Middle frontal gyrus (tissue), 1 donor: Measurements from ENCODE around the gene KRTAP5-3.

Experiments
- DNase-seq: peaks from one replicate; pipeline ENCODE4 v3.0.0-alpha.2; 2015; ENCODE audit warnings: low spot score; ENCODE audit errors: extremely low spot score

The KRTAP5-3 gene

GRCh38 chr11:1643146-1643690 is 35.0 kb upstream of the KRTAP5-3 start:
- no peak for DNase-seq

DNA sequence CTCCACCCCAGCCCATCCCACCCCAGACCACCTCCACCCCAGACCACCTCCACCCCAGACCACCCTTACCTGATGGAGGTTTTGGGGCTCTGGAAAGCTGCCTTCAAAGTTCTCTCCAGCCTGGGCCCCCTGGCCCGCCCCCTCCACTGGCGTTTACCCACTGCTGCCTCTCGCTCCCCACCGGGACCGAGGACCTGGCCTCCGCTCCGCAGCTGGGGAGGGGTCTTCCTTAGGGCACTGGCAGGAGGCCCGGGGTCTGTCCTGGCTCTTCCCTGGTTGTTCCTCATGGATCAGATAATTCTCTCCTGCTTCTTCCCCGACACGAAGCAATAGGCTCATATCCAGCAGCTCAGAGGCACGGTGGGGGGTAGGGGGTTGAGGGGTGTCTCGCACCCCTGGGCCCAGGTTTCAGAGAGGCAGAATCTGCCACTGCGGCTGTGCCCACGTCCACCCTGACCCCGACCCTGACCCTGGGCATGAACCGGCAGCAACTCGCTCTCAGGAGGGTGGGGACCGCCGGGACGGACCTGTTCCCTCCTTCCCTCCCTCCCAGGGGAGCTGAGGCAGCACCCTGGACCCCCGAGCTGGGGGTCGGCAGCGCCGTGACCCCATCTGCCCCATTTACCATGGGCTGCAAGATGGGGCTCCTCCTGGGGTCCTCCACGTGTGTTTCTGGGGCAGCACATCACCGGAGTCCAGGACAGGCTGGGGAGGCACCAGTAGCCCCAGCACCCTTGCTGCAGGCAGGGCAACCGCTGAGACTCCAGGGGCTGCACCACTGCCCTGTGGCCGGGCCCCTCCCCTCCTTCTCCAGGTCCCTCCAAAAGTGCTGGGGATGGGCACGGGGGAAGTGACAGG is 34.3 kb upstream of the KRTAP5-3 start:
- no peak for DNase-seq

DNA sequence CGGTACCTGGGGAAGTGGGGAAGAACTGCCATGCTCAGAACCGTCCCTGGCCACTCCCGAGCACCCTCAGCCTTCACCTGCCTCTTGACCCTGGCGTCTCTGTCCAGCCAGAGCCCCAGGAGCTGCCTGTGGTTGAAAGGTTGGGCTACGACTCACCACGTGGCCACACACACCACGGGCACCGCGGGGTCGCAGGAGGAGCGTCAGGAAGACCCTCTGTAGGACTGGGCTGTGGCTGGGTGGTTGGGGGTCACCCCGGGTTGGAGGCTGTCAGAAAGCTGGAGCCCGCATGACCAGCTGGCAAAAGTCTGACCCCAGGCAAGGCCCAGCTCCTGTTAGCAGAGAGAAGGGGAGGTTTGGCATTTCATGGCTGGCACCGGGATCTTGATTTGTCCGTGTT is 32.8 kb upstream of the KRTAP5-3 start:
- DNase-seq: no peak

DNA sequence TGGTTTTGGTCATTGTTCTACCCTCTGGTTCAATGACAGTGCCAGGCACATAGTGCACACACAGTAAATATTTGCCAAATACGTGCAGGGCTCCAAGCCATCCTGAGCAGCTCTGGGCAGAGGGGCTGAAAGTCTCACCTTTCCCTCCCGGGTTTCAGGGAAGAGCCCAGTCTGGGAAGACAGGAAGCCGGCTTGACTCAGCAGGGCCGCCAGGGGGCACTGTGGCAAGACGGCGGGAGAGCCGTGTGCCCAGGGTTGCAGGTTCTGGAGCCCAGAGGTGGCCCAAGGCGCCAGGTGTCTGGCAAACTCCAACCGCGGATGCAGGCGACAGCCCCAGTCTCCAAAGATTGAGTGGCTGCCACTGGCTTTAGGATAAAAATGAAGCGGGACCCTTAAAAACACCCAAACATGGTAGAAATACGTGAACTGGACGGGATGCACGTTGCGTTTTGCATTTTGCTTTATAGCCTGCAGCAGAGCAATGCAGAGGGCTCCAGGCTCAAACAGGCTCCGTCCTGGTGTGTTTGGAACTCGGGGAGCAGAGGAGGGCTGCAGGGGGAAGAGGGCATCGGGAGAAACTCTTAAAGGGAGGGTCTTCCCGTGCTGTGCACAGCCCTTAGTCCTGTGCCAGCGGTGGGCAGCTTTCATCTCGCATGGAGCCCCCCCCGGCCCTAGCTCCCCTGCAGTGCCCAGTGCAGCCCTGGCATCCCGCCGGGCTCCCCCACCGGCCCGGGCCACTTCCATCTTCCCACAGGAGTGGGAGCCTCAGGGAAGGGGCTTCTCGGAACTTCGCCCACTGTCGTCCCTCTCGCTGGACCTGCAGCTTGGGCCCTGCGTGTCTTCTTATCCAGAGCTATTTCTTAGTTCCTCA is 32.0 kb upstream of the KRTAP5-3 start:
- no peak for DNase-seq

DNA sequence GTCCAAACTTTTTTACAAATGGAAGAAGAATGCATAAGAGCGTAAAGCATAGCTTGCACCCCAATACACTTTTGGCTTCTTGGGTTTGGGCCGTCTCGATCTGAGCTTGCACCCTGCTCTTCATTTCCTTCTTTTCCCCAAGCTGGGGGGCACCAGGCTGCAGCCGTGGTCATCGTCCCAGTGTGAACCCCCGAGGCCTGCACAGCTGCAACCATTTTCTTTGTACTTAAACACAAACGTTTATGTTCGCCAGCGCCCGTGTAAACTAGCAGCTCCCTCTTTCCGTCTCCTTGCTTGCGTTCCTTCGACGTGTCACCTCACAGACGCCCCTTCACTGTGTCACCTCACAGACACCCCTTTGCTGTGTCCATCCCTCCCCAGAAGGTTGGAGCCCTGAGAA is 31.4 kb upstream of the KRTAP5-3 start:
- no peak for DNase-seq

DNA sequence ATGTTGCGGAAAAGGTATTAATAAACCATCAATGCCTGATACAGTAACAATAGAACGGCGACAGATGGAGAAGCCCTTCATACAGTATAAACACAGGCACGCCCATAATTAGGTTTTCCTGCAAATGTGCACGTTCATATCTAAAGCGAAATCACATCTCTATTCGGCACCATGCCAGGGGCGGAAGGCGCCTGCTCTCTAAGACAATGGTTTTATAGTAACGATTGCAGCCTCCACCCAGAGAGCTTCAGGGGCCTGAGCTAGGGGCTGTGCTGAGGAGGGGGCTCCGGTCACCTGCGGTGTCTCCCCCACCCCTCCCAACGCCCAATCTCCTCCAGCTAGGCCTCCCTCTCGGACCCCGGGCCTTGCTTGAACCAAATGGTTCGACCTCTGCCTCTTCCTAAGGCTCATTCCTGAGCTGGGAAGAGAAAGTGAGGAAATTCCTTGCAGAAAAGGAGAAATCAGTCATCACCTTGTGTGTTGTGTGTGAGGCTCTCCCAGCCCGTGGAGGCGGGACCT is 30.9 kb upstream of the KRTAP5-3 start:
- no peak for DNase-seq

GRCh38 chr11:1638344-1638743 is 30.1 kb upstream of the KRTAP5-3 start:
- no peak for DNase-seq

GRCh38 chr11:1637628-1638027 is 29.4 kb upstream of the KRTAP5-3 start:
- DNase-seq: no peak

GRCh38 chr11:1636291-1636950 is 28.2 kb upstream of the KRTAP5-3 start:
- DNase-seq: no peak

GRCh38 chr11:1633864-1634263 is 25.6 kb upstream of the KRTAP5-3 start:
- DNase-seq: no peak

- no peak for DNase-seq
These were observed 23.9 kb upstream of the KRTAP5-3 start for GRCh38 chr11:1632053-1632714.

DNA sequence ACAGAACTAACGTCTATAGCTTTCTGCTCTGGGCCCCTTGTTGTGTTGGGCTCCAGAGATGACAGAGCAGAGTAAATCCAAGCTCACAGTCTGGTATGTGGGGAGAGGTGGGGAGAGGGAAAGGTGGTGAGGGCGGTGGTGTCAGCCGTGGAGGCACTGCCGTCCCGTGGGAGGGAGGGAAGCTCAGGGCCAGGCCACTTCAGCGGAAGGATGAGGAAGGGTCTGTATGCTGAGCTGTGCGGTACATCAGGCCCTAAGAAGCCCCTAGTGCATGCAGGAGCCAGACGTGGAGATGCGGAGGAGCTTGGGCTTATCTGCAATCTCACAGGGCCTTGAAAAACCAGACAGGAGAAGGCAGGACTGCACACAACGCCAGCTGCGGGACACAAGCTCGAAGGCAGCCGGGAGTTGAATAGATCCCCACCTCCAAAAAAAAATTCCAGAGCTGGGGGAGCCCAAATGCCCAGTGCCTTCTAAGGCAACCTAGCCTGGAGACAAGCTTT is 22.9 kb upstream of the KRTAP5-3 start:
- DNase-seq: no peak

GRCh38 chr11:1630271-1630670 is 22.0 kb upstream of the KRTAP5-3 start:
- no peak for DNase-seq

DNA sequence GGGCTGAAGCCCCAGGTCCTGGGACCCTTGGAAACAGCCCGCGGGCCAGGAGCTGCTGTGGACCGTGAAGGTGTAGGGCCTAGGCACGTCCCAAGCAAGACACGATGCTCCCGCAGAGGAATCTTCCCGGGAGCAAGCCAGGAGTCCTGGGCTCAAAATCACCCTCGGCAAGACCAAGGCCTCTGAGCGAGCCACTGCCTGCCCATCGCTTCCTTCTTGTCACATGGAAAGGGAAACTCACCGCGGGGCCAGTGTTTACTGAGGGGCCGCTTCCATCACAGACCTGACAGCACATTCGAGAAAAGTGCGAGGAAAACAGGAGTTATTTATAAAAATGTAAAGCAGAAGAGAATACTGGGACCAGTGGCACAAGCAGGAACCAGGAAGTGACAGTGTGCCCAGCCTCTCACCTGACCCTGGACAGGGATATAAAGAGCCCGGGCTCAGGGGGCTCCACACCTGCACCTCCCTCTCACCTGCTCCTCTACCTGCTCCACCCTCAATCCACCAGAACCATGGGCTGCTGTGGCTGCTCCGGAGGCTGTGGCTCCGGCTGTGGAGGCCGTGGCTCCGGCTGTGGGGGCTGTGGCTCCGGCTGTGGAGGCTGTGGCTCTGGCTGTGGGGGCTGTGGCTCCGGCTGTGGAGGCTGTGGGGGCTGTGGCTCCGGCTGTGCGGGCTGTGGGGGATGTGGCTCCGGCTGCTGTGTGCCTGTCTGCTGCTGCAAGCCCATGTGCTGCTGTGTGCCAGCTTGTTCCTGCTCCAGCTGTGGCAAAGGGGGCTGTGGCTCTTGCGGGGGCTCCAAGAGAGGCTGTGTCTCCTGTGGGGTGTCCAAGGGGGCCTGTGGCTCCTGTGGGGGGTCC is 21.3 kb upstream of the KRTAP5-3 start, which contains the start of gene KRTAP5-5:
TSS of gene KRTAP5-5 (plus strand) at position 450 of the 860 bp plus-strand sequence. CDS start at position 516, 66 bp downstream.
- DNase-seq: no peak

DNA sequence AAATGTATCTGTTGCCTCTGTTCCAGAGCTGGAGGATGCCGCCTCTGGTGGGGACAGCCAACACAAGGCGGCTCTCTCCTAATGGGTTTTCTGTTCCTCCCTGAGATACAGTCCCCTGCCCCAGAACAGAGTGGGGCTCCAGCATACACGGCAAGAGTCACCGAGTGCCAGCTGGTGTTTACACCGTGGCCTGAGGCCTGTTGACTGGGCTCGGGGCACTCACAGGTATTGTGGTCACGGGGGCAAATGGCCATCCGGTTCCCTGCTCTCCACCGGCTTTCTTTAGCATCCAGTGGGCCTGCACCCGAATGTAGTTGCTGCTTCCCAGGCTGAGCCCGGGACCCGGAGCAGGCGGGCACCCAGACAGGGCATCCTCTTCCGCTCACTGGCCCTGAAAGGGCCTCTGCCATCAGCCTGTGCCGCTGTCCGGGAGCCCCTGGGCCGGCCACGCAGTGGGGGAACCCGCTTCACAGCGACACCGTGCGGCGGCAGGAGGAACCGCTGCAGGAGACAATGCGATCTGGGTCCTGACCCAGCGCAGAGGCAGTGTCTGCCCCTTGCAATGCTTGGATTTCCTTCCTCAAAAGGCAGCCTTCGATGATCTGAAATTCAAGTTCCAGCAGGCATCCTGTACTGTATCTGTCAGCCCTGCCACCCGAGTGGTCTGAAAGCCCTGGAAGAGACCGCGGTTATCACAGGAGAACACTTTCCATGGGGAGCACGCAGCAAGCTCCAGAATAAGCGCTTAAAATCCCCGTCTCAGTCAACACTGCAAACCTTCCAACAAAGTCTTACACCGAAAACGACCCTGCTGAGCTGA is 20.5 kb upstream of the KRTAP5-3 start:
- DNase-seq: no peak

- DNase-seq: no peak
These were observed 17.3 kb upstream of the KRTAP5-3 start for GRCh38 chr11:1625541-1625940.

DNA sequence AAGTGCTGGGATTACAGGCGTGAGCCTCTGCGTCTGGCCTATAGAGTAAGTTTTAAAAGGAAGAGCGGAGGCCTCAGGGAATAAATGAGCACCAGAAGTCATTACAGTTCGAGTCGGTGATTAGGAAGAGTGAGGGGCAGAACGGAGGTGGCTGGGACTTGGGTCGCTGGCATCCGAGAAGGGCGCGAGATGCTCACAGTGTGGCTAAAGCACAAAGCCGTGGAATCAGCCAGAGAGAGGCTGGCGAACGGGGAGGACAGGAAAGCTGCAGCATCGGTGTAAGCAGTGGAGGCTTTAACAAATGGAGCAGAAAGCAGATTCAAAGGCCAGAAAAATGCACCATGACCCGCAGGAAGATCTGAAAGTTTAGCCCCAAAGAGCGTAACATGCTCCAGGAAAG is 16.4 kb upstream of the KRTAP5-3 start:
- DNase-seq: no peak

DNA sequence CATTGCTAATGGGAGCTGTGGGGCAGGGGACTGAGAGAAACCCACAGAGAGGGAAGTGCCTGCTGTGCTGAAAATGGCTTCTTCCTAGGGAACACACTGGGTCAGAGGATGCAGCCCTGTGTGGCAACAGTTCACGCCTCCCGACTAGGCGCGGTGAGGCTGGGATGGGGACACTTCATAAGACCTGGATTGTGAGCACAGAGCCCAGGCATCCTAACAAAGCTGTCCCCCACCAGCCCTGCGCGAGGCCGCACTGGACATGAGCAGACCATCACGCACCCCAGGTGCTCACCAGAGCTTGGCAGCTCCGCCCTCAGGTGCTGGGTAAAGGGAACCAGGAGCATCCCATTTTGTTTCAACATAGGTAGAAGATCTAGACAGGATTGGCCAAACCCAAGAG is 15.5 kb upstream of the KRTAP5-3 start:
- DNase-seq: no peak

- DNase-seq: no peak
These were observed 13.8 kb upstream of the KRTAP5-3 start, which contains the start of gene KRTAP5-4 for GRCh38 chr11:1622086-1622485. KRTAP5-4 (minus strand) TSS chr11:1622138; CDS start chr11:1622093, 45 bp downstream.
